IPS-18c (cell line): ENCODE data around the gene BTN2A1.
"Not testable (repeated sequence)": the region's sequence is repeated elsewhere in the genome, so short reads cannot be mapped to it uniquely, and the experiment has no call there.

ENCODE experiments used
- H3K4me3 ChIP-seq: 2 replicates; pipeline ENCODE4 v1.7.0; 2013; ENCODE audit warnings: low read depth, mild to moderate bottlenecking, low read length, moderate library complexity; ENCODE audit not compliant: insufficient read depth
- H3K9me3 ChIP-seq: one replicate; pipeline ENCODE4 v1.6.1; 2013; ENCODE audit warnings: mild to moderate bottlenecking, low read length, moderate library complexity; ENCODE audit not compliant: control insufficient read depth, insufficient read depth

Gene BTN2A1

DNA sequence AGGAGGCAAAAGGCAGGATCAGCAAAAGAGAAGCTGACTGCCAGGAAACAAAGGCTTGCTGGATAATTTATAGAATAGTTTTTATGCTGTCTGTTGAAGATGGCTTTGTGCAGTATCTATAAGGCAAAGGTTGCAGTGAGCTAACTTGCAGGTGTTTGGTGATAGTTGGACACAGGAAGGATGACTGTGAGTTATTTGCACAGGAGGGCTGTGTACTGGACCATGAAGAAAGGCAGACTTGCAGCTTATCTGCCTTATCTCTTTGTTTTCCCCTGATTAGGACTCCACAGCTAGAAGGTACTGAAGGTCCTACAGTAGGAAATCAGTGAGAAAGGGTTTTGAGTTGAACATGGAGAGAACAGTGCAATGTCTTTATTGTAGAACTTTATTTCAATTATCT, 44.4 kb downstream of the BTN2A1 start:
- peak overlapping the region; percentile 60 for H3K4me3 ChIP-seq
- H3K9me3 ChIP-seq, result peaks cover 5% of the 10 kb centered on the region

DNA sequence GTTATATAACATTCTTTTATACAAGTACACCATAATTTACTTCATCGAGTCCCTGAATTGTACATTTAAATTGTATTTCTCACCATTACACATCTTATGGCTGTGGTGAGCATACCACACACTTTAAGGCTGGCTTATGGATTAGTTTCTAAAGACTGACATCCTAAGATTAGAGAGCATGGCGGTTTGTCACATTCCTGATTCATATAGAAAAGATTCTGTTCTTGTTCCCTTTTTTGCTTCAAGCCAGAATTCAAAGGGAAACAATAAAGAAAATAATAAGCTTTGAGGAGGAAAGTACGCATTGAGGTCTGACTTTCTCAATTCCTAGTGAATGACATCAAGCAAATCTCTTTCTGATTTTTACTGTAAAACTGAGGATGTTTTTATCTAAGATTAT, 44.9 kb downstream of the BTN2A1 start:
- no peak overlapping the region for H3K4me3 ChIP-seq
- peaks cover 5% of the 10 kb centered on the region for H3K9me3 ChIP-seq

- Histone ChIP-seq H3K9me3 (no peaks in the 10 kb centered on the region), H3K4me3 (no peak overlapping the region)
These were observed 49.9 kb downstream of the BTN2A1 start for GRCh38 chr6:26507658-26508057.

- H3K9me3 ChIP-seq, H3K4me3 ChIP-seq: not testable (repeated sequence)
These were observed 53.3 kb downstream of the BTN2A1 start for GRCh38 chr6:26511033-26511432.

DNA sequence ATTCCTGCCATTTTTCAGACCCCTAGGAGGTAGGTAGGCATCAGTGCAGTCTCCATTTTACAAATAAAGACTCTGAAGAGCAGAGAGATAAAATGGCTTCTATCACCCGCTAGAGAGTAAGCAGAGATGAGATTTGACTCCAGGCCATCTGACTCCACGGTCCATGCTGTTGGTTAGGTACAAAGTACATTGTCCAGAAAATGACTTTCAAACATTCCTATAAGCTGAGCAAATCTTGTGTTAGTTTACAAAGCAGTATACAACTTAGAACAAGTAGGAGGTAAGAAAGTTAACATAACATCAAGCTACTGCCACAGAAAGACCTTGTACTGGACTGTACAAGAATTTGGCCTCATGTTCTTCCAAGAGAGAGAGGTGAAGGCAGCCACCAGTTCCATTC, 57.2 kb downstream of the BTN2A1 start:
- H3K4me3 ChIP-seq, result no peak overlapping the region

GRCh38 chr6:26516481-26517427, 59.0 kb downstream of the BTN2A1 start:
- H3K4me3 ChIP-seq, result no peak overlapping the region

More for the DNA sequence above, 57.2 kb downstream of the BTN2A1 start:
- no peaks in the 10 kb centered on the region for H3K9me3 ChIP-seq

More at GRCh38 chr6:26516481-26517427, 59.0 kb downstream of the BTN2A1 start:
- H3K9me3 ChIP-seq, result no peaks in the 10 kb centered on the region
